Esophagus muscularis mucosa (tissue), 4 donors: ENCODE data around the gene TTYH2. TPM values are rescaled to one million over a fixed set of nuclear protein-coding genes. Genes with fewer than 3 reads are reported as not detected.
A peak's percentile ranks its signal among the peaks of the same experiment; 100 is the strongest.

Experiments used
- DNase-seq: peaks from one replicate; pipeline ENCODE4 v3.0.0-alpha.2; 2017; ENCODE audit errors: extremely low spot score
- H3K27ac ChIP-seq, 4 donors: fragments of 200-600 bp; sonication (generic); replicated peaks in 1 of 4; 1 replicate in 3 of 4; 2 replicates in 1 of 4; pipeline ENCODE4 v1.5.1; 2016 to 2019; ENCODE audit warnings: mild to moderate bottlenecking in 1 of 4
- H3K27me3 ChIP-seq, 4 donors: fragments of 200-600 bp; sonication (generic); one replicate each; pipeline versions ENCODE4 v1.5.1 to v1.6.0; 2016 to 2019
- H3K36me3 ChIP-seq, 4 donors: fragments of 200-600 bp; sonication (generic); one replicate each; pipeline ENCODE4 v1.5.1; 2016 to 2019
- H3K4me1 ChIP-seq, 4 donors: fragments of 200-600 bp; sonication (generic); one replicate each; pipeline ENCODE4 v1.5.1; 2016 to 2019
- H3K4me3 ChIP-seq, 4 donors: fragments of 200-600 bp; sonication (generic); 1 replicate in 2 of 4; 2 replicates in 2 of 4; pipeline ENCODE4 v1.5.1; 2016 to 2019; ENCODE audit warnings: mild to moderate bottlenecking in 4 of 4, moderate library complexity in 1 of 4
- H3K9me3 ChIP-seq, 4 donors: fragments of 200-600 bp; sonication (generic); 1 replicate in 3 of 4; 2 replicates in 1 of 4; pipeline ENCODE4 v1.5.1; 2016 to 2019
- EP300 ChIP-seq: sonication (generic); formaldehyde crosslinking; IDR thresholded peaks from one replicate; pipeline ENCODE4 v1.6.1; 2017; ENCODE audit warnings: antibody characterized with exemption
- POLR2A ChIP-seq: fragments of 450-650 bp; IDR thresholded peaks from one replicate; pipeline ENCODE4 v1.6.1; 2017; ENCODE audit warnings: antibody characterized with exemption, moderate library complexity, mild to moderate bottlenecking, low read depth
- POLR2AphosphoS5 ChIP-seq, 2 donors: sonication (generic); formaldehyde crosslinking; IDR thresholded peaks; one replicate each; pipeline ENCODE4 v1.6.1; 2017; ENCODE audit warnings: antibody characterized with exemption in 2 of 2
- WGBS: methylation state at CpG from one replicate; pipeline ENCODE4 v1.1.5; 2018; 5-methylcytosine and 5-hydroxymethylcytosine counted together
- intact Hi-C: fragments of 100-400 bp; cut with DNase I; formaldehyde crosslinking; loops from one replicate; pipeline ENCODE4 v1.15.1; 2023
- total RNA-seq, 4 donors: library from RNA; depleted of rRNA; stranded (reverse); fragments of >200 nt; gene quantifications; one replicate each; pipeline versions ENCODE4 v1.1.0 to v1.2.1, GENCODE V29; 2016
- TF ChIP-seq, protein P1 (sequence below), 3 experiments: fragments of 200-600 bp in 2 of 3; fragments of 450-650 bp in 1 of 3; sonication (generic) in 2 of 3; IDR thresholded peaks; one replicate each; pipeline ENCODE4 v1.5.1; 2017 to 2019; ENCODE audit warnings: antibody characterized with exemption in 3 of 3, mild to moderate bottlenecking in 2 of 3, moderate library complexity in 1 of 3

TTYH2 gene, protein sequence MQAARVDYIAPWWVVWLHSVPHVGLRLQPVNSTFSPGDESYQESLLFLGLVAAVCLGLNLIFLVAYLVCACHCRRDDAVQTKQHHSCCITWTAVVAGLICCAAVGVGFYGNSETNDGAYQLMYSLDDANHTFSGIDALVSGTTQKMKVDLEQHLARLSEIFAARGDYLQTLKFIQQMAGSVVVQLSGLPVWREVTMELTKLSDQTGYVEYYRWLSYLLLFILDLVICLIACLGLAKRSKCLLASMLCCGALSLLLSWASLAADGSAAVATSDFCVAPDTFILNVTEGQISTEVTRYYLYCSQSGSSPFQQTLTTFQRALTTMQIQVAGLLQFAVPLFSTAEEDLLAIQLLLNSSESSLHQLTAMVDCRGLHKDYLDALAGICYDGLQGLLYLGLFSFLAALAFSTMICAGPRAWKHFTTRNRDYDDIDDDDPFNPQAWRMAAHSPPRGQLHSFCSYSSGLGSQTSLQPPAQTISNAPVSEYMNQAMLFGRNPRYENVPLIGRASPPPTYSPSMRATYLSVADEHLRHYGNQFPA
- total RNA-seq = 10 to 100 TPM in 1 of 4 donors, 1 to 10 TPM in 3; 5.8 to 11.3 (median 7.9) TPM

DNA sequence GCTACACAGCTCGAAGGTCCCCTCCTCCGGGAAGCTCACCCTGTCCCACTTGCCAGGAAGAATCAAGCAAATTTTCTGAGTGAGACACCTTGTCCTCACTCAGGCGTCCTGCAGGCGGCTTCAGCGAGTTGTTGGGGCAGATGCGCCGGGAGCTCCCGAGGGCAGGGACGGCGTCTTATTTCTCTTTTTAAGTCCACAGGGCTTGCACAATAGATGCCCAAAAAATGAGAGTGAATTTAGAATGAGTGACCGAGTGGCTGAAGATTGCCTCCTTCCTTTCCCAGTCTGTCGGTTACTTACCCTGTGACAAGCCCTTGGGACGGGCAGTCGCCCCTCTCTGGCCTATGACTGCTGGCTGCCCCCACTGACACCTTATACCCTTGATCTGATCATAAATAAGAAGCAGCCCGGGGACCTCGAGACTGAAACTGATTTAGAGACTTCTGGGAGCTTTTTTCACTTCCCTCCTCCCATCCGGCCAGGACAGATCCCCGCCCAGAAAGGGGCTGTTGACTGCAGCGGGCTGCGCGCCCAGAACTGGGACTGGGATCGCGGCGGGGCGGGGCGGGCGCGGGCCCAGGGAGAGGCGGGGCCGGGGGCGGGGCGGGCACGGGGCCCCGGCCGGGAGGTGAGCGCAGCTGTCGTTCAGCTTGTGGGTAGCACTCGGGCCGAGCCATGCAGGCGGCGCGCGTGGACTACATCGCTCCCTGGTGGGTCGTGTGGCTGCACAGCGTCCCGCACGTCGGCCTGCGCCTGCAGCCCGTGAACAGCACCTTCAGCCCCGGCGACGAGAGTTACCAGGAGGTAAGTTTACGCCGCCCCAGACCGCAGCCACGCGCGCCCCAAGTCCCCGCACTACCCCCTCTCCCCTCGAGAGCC lies at the start of gene TTYH2:
Gene TTYH2, plus strand, starts transcription at position 659 of the 879 bp plus-strand sequence. Its CDS starts 17 bp downstream, at position 676.
- peak; percentile 96 for DNase-seq
- under 1% methylated on average over 24 of the region's 62 CpGs for WGBS

DNA sequence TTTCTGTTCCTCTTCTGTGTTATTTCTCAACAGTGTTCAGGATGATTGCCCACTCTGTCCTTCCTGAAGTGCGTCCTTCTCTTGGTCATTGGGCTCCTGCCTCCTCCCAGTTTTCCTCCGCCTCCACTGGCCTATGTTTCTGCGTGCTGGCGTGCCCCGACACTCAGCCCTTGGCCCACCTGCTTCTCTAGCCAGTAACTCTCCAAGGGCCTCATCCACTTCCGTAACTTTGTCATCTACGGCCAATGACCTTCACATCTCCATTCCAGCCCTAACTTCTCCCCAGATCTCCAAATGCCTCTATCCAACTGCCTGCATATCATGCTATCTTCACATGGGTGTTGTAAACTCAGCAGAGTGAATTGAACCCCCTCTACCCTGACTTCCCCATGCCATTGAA lies 49.5 kb upstream of the TTYH2 start:
- intact Hi-C loops = no loop called here

More for the DNA sequence above, at the start of gene TTYH2:
- Histone ChIP-seq H3K36me3 (peaks cover 19 to 30% (median 23%) of the 10 kb centered on the region in 4 donors), H3K27me3 (no peaks in the 10 kb centered on the region), H3K9me3 (no peaks in the 10 kb centered on the region), H3K27ac (peak within 1 kb of the TSS; percentile 77 to 86 (median 82)), H3K4me1 (peaks cover 41 to 78% (median 56%) of the 10 kb centered on the region in 4 donors), H3K4me3 (peak within 1 kb of the TSS; percentile 60 to 73 (median 62))
- intact Hi-C loops = loop anchor here (5.0 kb wide), 2 partner anchors 149 to 239 kb away; partner anchors contain the start of gene BTBD17
- TF ChIP-seq, protein P1, sequence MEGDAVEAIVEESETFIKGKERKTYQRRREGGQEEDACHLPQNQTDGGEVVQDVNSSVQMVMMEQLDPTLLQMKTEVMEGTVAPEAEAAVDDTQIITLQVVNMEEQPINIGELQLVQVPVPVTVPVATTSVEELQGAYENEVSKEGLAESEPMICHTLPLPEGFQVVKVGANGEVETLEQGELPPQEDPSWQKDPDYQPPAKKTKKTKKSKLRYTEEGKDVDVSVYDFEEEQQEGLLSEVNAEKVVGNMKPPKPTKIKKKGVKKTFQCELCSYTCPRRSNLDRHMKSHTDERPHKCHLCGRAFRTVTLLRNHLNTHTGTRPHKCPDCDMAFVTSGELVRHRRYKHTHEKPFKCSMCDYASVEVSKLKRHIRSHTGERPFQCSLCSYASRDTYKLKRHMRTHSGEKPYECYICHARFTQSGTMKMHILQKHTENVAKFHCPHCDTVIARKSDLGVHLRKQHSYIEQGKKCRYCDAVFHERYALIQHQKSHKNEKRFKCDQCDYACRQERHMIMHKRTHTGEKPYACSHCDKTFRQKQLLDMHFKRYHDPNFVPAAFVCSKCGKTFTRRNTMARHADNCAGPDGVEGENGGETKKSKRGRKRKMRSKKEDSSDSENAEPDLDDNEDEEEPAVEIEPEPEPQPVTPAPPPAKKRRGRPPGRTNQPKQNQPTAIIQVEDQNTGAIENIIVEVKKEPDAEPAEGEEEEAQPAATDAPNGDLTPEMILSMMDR (IDR thresholded peaks at IDR 0.05) = peak; percentile 25 to 34 (median 29)
- TF ChIP-seq POLR2AphosphoS5 (IDR thresholded peaks at IDR 0.05) (peak; percentile 66 to 69), EP300 (no peak)

DNA sequence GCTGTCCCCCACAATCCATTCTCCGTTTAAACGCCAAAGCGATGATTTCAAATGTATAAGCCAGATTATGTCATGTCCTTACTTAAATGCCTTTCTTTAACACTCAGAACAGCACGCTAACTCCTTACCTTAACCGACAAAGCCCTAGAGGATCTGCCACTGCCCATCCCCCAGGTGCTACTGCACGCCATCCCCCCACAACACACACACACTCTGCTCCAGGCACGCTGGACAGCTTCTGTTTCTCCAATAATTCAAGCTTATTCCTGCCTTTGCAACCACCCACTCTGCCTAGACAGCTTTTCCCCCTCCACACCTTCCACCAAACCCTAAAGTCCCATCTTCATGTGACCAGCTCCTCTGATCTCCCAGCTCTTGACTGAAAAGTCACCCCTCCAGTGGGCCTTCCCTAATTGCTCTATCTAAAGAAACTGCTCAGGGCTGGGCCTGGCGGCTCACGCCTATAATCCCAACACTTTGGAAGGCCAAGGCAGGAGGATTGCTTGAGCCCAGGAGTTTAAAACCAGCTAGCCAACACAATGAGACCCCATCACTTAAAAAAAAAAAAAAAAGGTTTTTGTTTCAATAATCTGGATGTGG lies 48.8 kb upstream of the TTYH2 start:
- H3K27ac ChIP-seq = no peak overlapping the region
- intact Hi-C loops = no loop called here

More for the DNA sequence above, 49.5 kb upstream of the TTYH2 start:
- WGBS = 82% methylated on average over 7 of the region's 7 CpGs
- Histone ChIP-seq H3K27me3 (peaks cover 0 to 52% (median 0%) of the 10 kb centered on the region in 4 donors), H3K27ac (no peak overlapping the region), H3K36me3 (no peaks in the 10 kb centered on the region), H3K9me3 (peaks cover 0 to 6% (median 0%) of the 10 kb centered on the region in 4 donors), H3K4me1 (no peaks in the 10 kb centered on the region), H3K4me3 (no peak overlapping the region)
- no peak for DNase-seq
- TF ChIP-seq, protein P1 (IDR thresholded peaks at IDR 0.05) = no peak
- TF ChIP-seq POLR2A (no peak), EP300 (no peak), POLR2AphosphoS5 (IDR thresholded peaks at IDR 0.05) (no peak)

More for the DNA sequence above, 48.8 kb upstream of the TTYH2 start:
- H3K9me3 ChIP-seq = peaks cover 0 to 3% (median 0%) of the 10 kb centered on the region in 4 donors
- H3K4me1 ChIP-seq = no peaks in the 10 kb centered on the region
- DNase-seq = no peak
- no peaks in the 10 kb centered on the region for H3K36me3 ChIP-seq
- TF ChIP-seq EP300 (no peak), POLR2A (no peak), POLR2AphosphoS5 (IDR thresholded peaks at IDR 0.05) (no peak)
- TF ChIP-seq, protein P1 (IDR thresholded peaks at IDR 0.05) = no peak
- no peak overlapping the region for H3K4me3 ChIP-seq
- H3K27me3 ChIP-seq = peaks cover 0 to 48% (median 0%) of the 10 kb centered on the region in 4 donors
- 84% methylated on average over 9 of the region's 9 CpGs for WGBS
